ENCODE results near the gene EID2.

The EID2 gene

DNA sequence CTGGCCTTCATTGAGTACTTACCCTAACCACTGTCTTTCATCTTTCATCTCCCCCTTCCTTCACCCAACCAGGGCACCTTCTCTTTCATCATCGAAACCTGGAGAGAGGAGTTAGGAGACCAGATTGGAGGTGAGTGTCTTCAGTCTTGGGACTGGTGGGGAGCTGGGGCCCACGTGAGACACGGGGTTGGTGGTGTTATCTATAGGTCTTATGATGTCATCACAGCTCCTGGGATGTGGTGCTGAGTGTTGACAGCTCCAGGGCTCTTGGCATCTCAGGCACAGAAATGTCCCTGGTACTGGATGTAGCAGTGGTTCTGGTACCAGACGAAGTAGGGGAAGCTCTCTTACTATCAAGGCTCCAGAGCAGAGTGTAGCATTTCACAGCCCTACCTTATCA is 39.4 kb downstream of the EID2 start:
- no peak for DNase-seq

DNA sequence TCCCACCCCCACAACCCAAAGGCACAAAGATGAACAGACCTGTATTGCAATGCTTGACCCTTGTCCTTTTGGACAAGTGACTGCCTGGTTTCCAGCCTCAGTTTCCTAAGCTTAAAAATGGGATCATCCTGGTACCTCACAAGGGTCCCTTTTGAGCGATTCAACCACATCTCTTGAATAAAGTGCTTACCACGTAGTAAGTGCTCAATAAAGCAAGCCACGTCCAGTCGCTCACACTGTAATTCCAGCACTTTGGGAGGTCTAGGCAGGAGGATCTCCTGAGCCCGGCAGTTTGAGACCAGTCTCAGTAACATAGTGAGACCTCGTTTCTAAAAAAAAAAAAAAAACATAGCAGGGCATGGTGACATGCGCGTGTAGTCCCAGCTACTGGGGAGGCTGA is 40.0 kb downstream of the EID2 start:
- DNase-seq = no peak

DNA sequence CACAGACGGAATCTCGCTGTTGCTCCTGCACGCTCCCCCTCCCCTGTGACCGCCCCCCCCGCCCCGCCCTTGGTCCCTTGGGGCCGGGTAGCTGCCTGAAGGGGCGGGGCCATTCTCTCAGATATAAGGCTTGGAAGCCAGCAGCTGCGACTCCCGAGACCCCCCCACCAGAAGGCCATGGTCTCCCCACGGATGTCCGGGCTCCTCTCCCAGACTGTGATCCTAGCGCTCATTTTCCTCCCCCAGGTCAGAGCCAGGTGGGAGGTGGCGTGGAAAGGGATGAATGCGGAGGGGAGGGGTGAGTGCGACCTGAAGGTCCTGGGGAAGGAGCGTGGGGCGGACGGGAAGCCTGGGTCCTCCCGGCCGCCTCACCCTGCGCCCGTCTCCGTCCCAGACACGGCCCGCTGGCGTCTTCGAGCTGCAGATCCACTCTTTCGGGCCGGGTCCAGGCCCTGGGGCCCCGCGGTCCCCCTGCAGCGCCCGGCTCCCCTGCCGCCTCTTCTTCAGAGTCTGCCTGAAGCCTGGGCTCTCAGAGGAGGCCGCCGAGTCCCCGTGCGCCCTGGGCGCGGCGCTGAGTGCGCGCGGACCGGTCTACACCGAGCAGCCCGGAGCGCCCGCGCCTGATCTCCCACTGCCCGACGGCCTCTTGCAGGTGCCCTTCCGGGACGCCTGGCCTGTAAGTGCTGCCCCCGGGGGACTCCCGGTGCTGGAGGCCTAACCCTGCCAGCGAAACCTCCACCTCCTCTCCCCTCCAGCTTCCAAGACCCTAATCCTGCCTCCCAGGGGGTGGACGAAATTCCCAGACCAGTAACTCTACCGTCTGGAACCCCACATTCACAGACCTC is 40.9 kb downstream of the EID2 start, which contains the start of gene DLL3:
TSS of gene DLL3 (plus strand) at position 150 of the 845 bp plus-strand sequence. CDS start at position 178, 28 bp downstream.
- peak; percentile 15 for DNase-seq

DNA sequence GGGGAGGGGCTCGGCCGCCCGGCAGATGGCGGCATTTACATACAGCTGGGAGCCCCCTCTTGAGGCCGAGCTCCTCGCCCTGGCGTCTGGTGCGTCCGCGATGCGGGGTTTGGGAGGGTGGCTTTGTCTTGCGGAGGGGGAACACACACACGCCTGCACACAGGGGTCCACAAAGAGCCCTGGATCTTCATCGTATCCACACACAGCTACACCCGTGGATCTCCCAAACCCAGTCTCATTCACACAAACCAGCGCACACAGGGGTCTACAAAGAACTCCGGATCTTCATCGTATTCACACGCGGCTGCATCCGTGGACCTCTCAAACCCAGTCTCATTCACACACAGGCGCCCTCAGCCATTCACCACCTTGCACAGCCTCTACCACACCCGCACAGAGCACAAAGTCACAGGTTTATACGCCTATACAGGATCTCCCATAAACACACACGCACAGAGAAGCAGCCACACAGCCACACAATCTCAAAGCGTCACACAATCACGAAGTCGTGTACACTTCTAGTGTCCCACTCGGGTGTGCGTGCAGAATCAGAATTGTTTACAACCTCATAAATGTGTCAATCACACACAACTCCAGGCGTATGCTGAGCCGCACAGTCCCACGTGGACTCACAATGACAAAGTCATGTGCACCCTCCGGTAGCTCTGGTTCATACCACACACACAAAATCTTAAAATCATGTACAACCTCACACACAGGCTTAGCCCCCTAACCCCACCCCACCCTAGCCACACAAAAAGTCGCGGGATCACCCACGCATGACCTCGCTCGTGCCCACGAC is 41.8 kb downstream of the EID2 start:
- peak; percentile 44 for DNase-seq

GRCh38 chr19:39497701-39497995 is 42.3 kb downstream of the EID2 start:
- DNase-seq = no peak

- no peak for DNase-seq
These were observed 43.9 kb downstream of the EID2 start for GRCh38 chr19:39496063-39496462.

GRCh38 chr19:39494661-39495060 is 45.3 kb downstream of the EID2 start:
- DNase-seq = no peak

DNA sequence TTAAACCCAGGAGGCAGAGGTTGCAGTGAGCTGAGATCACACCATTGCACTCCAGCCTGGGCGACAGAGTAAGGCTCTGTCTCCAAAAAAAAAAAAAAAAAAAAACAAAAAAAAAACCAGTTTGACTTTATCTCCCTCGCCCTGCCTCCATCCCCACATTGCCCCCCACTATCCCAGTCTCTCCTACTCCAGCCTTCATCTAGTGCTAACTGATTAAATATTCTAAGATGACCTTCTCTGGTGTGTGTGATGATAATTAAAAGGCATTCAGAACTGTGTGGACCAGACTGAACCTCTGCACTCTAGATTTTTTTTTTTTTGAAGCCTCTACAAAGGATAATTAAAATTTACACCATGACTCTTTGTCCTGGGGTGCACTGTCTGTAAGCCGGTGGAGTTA is 47.2 kb downstream of the EID2 start:
- DNase-seq = no peak

- DNase-seq = no peak
These were observed 47.7 kb downstream of the EID2 start for GRCh38 chr19:39492225-39492624.

GRCh38 chr19:39489756-39490155 is 50.2 kb downstream of the EID2 start:
- DNase-seq = no peak
